GM19025 (cell line): ENCODE data around the gene TBC1D20.

Source experiments
- ATAC-seq: cut with Tn5 transposase; IDR thresholded peaks from one replicate; pipeline ENCODE4 v1.9.1; 2021; ENCODE audit warnings: mild to moderate bottlenecking, low read depth, moderate library complexity; ENCODE audit not compliant: unreplicated experiment

The TBC1D20 gene

DNA sequence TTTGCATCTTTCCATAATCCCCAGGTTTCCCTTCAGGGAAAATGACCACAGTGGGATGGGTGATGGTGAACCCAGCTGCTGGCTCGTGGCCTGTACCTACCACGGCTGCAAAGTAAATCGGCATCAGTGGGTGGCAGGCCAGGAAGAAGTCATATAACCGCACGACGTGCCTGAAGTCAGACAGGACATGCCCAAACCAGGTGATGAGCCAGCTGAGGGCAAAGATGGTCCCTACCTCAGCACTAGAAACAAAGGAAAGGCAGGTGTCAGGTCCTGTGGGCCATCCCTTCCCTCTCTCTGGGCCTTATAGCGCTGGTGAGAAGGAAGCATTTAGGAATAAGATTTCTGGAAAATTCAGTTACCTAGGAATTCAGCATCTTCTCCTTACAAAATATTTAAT lies 22.2 kb downstream of the TBC1D20 start:
- ATAC-seq = no peak

DNA sequence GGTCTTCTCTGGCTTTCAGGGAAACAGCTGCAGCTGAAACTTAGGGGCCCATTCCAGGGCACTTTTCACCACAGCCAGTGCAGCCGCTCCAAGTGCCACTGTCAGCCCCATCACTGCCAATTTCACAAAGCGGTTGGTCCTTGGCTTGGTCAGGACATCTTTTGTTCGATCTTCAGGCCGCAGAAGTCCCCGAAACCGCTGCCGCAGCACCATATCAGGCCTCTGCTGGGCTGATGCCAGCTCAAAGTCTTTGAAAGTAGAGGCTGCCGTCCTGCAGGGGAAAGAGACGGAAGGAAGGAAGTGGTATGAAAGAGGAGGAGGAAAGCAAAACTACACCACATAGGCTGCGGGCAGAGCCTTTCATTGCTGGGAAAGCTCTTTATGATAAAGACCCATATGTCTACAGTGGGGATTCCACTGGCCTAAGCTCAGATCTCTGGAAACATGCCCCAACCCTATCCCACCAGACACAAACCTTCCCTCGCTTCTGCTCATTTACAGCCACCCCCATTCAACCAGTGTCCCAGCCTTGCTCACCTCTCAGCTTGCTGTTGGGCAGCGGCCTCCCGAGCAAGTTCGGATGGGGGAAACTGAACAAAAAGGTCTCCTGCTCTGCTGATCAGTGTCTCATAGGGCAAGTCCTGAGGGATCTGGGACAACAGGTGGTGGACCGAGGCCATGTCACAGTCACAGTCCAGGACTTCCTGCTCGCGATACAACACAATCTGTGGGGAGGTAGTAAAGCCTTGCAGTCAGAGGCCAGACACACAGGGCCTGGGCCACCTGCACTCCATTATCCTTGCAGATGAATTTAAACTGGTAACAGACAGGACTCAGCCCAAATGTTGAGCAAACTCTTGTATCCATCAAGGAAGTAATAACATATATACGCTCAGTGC lies 23.5 kb downstream of the TBC1D20 start:
- no peak for ATAC-seq

DNA sequence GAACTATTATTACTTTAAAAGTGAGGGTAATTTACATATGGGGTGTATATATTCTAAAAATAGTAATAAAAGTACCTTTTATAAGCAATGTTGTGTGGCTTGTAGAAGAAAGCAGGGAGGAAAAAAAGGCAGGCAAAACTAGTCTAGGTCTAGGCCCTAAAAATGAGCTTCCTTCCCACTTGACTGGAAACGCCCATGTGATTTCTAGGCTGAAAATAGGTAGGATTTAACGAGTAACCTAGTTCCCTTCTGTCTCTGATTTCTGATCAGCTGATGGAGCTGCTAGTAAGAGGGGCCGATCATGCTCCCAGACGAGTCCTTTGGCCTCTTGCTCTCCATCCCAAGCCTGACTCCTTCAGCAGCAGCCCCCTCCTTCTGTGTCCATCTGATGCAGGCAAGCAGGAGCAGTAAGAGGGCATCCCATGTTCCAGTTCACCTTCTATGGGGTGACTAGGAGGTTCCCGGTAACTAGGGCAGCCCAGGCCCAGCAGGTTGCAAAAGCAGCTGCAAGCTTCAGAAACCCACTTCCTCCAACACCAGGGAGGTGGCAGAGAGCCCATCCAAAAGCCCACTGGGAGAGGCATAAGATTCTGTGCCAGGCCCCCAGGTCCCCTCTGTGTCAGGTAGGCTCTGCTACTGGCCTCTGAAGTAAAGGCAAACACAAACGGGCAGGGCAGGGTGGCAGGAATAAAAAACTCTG lies 24.4 kb downstream of the TBC1D20 start:
- ATAC-seq = no peak

DNA sequence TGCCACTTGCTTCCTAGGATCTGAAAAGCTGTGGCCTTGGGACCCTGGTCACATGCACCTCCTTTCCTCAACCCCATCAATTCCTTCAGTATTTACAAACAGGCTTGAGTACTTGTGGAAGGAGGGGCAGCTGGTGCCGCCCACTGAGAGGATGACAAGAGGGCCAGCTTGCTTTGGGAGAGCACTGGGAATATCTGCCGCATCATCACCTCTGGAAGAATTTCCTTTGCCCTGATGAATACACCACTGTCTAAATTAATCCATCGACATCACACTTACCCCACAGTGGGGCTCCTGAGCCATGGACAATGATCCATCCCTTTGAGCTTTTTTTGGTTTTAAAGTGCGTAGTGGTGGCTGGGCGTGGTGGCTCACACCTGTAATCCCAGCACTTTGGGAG lies 25.9 kb downstream of the TBC1D20 start:
- no peak for ATAC-seq

DNA sequence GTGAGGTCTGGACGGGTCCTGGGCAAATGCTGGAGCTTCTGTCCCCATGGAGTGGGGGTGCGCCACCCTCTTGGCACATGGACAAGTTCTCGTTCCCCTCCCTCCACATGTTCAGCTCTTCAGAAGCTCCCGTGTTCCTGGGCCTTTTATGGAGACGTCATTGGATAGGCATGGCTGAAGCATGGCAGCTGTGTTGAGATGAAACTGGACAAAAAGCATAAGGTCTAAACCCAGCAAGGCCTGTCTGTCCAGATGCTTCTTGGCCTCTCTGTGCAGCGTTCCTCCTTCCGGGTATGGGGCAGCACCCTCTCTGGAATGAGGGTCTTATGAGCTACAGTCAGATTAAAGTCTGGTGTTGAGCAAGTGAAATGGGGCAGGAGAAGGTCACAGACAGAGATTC lies 26.8 kb downstream of the TBC1D20 start:
- ATAC-seq = no peak

DNA sequence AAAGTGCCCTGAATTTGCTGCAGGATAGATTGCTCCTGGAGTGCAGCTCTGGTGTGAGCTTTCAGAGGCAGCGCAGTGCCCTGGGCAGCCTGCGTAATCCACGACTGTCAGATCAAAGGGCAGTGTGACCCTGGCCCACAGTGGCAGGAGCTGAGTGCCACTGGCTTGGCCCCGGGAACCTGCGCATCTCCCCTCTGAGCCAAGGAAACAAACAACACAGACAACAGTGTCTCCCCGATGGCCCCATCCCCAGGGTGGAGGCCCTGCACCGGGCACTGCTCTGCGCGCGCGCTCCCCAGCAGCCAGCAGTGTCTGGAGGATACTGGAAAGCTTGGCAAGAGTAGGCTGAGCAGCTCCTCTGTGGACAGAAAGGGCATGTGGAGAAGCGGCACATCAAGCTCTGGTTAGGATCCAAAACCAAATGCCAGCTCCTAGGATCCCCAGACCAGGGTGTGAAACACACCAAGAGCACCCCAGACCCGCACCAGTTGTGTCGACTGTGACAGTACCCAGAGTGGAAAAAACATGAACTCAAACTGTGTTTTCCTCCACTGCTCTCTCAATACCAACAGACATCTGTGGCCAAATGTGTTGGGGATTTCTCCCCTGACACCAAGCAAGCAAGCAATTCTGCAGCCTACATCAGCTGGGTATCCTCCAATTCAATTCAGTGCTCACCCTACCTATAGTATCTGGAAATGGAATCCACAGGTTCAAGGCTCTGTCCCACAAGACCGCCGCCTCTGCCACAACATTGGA lies 27.5 kb downstream of the TBC1D20 start:
- ATAC-seq = no peak

DNA sequence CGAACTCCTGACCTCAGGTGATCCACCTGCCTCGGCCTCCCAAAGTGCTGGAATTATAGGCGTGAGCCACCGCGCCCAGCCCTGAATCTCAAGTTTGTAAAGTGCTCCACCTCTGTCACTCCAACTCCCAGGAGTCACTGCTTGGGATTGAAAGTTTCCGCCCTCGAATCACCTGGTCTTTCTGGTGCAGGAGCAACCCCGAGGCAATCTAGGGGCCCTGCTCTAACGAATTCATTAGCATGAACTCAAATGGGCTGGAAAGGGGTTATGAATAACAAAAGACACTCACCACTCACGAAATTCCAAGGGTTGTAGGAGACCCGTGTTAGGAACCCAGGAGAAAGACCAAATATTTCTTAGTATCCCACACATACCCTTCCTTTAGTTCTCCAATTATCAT lies 28.1 kb downstream of the TBC1D20 start:
- ATAC-seq = no peak

DNA sequence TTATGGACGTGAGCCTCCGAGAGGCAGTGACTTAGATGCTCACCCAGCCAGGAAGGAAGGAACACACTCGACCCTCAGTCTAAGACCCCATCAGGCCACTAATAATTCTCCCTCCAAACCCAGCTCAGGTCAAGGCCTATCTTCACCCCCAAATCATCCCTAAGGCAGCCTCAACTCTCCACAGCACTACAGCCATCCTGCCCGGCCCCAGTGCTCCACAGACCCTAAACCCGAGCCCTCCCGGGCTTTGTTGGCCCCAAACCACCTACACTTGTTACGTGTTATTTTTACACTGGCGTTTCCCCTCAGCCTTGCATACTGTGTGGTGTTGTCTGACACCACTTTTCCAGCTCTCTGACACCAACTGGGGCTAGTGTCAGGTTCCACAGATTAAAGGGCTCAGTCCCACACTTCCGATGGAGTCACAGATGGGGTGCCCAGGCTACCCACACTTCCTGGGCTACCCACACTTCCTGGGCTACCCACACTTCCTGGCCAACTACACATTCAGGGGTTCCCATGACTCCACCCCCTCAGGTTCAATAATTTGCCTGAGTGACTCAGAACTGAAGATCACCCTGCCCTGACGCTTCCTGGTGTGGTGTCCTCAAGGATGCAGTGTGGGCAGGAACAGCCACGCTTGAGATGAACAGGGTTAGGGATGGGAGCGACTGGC lies 28.9 kb downstream of the TBC1D20 start:
- ATAC-seq = peak; percentile 86

DNA sequence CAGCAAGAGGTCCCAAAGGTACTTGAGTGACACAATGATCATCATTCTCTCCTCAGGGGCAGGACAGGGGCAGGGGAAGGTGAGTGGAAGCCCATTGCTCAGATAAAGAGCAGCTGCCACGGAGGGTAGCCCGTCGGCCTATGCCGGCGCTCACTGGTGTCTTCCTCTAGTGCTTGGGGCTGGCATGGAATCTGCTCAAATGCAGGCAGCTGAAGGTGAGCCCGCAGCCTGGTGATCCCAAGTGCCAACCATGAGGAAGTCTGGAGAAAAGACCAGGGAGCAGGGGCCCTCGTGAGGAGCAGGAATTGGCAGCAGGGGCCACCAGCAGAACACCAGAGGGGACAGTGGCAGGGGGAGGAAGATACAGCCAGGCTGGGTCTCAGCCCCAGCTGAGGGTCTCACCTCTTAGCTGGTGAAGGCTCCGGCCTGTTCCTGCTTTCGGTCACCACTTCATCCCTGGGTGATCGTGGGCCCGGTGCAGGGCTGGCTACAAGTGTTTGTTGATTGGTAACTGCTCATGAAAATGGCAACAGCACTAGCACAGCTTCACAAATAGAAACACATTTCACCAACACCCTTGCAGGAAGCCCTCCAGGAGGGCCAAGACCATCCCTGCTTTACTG lies 29.5 kb downstream of the TBC1D20 start:
- ATAC-seq = no peak

DNA sequence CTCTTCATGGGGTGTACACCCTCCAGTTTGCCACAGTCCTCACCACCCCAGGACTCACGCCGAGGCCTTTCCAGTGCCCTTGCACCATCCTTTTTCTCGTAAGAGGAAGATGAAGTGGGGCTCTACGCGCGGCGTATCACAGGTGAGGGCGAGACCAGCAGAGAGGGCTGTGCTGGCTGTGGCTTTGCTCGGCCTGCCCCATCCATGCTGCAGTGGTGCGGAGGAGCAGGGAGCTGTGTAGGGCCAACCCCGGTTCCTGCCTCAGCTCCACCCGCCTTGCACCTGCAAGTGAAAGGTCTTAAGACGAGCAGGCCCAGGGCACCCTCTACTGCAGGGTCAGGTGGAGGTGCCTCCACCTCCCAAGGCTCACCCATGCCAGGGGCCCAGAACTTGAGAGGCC lies 30.1 kb downstream of the TBC1D20 start:
- no peak for ATAC-seq

DNA sequence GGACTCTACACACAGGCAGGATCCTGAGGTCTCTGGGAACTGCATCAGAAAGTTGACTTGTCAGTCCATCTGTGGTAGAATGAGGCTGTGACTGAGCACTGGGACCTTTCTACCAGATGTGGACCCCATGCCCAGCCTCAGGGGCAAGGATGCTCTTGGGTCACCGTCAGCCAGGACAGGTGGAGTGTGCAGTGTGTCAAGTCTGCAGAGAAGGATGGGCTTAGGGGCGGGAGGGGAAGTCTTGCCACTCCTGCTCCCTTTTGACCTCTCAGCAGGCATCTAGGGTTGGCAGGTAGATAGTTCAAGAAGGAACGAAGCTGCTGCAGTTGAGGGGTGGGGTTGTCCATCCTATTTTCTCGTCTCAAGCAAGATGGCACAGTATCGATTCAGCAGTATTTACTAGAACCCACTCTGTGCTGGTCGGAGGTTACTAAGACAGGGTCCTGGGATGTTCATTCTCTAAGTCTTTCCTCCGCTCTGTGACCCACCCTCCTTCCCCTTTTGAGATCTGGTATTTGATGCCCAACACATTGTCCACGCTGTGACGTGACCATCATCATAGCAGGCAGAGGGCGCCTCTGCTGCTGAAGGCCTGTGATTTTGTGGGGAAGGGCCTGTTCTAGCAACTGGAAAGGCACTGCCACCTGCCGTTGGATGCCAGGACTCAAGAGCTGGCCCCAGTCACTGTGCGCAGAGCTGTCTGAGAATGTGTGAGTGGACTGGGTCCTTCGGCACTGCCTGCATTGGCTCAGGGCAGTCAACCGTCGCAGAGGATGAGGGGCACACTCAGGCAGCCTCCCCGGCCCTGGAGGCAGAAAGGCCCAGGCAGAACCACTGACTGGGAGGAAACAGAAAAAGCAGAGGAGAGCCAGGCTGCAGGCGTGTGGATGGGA lies 31.1 kb downstream of the TBC1D20 start:
- ATAC-seq = no peak

DNA sequence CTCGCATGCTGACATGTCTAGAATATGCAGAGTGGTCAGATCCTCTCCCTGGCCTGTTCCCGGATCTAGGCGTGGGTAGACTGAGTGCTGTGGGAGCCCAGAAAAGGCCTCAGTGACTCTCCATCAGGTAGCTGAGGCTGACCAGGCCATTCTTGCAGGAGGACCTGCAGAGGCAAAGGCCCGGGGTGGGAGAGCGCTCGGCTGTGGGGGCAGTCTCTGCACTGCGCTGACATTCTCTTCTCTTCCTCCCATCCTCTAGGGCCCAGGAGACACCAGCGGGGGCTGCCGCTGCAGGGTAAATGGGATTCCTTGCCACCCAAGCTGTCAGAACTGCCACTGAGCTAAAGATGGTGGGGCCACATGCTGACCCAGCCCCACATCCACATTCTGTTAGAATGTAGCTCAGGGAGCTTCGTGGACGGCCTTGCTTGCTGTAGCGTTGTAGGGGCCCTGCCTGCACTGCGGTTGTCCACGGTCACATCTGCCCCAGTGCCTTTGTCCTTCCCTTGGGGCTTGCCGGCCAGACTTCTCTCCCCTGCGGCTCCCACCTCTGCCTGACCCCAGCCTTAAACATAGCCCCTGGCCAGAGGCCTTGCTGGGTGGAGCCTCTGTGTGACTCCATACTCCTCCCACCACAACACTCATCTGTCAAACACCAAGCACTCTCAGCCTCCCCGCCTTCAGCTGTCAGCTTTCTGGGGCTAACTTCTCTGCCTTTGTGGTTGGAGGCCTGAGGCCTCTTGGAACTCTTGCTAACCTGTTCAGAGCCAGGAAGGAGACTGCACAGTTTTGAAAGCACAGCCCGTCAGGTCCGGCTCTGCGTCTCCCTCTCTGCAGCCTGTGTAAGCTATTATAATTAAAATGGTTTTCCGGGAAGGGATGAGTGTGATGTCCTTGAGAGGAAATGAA lies 32.0 kb downstream of the TBC1D20 start:
- ATAC-seq = no peak

DNA sequence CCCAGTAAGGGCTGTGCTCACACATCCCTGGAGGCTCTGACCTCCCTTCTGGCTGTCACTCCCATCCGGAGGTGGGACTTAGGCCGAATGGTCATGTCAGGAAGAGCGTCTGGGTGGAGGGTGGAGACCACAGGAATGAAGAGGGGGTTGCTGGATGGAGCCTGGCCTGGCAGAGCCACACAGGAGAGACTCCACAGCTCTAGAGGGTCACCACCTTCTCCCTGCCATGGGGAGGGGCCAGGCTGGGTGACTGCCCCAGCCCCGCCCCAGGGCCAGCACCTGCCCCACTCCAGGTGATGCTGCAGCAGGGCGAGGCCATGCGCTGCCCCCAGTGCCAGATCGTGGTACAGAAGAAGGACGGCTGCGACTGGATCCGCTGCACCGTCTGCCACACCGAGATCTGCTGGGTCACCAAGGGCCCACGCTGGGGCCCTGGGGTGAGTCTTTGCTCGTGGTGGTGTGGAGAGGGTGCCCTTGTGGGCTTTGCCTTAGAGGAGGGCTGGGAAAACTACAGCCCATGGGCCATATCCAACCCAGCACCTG lies 33.6 kb downstream of the TBC1D20 start:
- ATAC-seq = no peak

DNA sequence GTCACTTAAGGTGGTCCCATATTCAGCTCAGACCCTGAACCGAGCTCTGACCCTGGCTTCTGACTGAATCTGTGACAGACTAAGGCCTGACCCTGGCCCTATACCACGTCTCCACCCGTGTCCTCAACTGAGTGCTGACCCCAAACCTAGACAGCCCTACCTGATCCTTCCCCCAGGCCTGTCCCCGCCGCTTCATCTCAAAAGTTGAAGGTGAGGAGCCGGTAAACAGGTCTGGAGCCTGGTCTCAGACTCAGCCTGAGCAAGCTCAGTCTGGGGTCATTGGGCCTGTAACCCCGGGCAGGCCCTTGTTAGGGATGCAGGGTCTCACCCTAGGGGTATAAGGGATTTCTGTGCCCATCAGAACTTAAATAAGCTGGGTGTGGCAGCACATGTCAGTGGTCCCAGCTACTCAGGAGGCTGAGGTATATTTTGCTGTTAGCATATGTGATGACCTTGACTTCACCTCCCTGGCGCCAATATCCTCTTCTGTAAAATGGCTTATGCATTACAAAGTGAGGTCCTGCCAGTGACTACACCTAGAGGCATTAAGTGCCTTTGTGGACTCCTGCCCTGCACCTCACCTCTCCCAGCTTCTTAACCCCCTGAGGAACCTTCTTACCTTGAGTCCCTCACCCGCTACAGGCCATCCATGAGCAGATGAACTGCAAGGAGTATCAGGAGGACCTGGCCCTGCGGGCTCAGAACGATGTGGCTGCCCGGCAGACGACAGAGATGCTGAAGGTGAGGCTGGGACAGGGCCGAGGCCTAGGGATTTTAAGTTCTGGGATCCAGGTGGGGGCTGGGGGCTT lies 34.3 kb downstream of the TBC1D20 start:
- ATAC-seq = no peak

DNA sequence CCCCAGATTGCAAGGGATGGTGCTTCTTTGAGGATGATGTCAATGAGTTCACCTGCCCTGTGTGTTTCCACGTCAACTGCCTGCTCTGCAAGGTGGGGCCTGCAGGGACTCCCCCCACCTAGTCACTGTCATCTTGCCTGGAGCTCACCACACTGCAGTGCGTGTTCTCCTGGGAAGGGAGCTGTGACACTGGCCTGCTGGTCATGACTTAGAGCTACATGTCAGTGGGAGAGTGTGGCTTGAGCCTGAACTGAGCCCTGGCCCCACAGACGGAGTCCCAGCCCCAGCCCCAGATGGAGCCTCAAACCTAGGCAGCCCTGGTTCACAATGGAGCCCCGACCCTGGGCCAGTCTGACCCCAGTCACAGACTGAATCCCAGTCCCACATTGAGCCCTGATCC lies 34.9 kb downstream of the TBC1D20 start:
- no peak for ATAC-seq

DNA sequence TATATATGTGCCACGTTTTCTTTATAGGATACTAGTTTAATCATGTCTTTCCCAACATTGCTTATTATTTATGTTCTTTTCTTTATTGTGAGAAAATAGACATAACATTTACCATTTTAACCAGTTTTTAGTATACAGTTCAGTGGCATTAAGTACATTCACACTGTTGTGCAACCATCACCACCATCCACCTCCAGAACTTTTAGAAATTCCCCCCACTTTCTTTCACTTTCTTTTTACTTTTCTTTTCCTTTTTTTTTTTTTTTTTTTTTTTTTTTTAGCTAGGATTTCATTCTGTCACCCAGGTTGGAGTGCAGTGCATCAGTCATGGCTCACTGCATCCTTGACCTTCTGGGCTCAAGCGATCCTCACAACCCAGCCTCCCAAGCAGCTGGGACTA lies 35.8 kb downstream of the TBC1D20 start:
- ATAC-seq = no peak

DNA sequence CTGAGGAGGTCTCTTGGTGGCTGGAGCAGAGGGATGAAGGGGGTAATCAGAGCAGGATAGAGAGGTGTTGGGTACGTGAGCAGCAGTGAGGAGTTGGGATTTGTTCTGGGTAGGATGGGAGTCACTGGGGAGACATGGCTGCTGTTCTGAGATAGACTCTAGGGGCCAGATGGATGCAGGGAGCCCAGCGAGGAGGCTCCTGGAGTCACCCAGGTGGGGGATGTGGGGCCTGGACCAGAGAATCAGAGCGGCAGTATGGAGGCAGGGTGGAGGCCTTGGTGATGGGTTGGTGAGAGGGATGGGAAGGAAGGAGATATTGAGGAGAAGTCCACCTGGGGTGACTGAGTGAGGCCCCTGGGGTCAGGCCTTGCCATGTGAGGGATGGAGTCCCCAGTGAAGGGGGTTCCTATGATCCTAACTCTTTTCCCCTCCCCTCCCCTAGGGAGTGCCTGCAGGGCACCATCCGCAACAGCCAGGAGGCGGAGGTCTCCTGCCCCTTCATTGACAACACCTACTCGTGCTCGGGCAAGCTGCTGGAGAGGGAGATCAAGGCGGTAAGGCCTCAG lies 40.6 kb downstream of the TBC1D20 start:
- no peak for ATAC-seq
